Muscle layer of duodenum (tissue), 2 donors: Measurements from ENCODE around the gene PI4K2B.
"Not testable (repeated sequence)": the region's sequence is repeated elsewhere in the genome, so short reads cannot be mapped to it uniquely, and the experiment has no call there.

Source experiments
- H3K27ac ChIP-seq: one replicate; pipeline ENCODE4 v1.7.0; 2013; ENCODE audit warnings: mild to moderate bottlenecking, low read length
- H3K27me3 ChIP-seq: one replicate; pipeline ENCODE4 v1.7.0; 2013; ENCODE audit warnings: low read depth, mild to moderate bottlenecking, control low read depth, low read length
- H3K36me3 ChIP-seq, 2 donors: one replicate each; pipeline ENCODE4 v1.7.0; 2013; ENCODE audit warnings: low read length in 2 of 2, control low read depth in 1 of 2, mild to moderate bottlenecking in 1 of 2; ENCODE audit not compliant: insufficient read depth in 2 of 2, control insufficient read depth in 1 of 2
- H3K4me1 ChIP-seq, 2 donors: one replicate each; pipeline ENCODE4 v1.7.0; 2013; ENCODE audit warnings: low read length in 2 of 2, mild to moderate bottlenecking in 2 of 2, control low read depth in 1 of 2, moderate library complexity in 1 of 2; ENCODE audit not compliant: insufficient read depth in 2 of 2, control insufficient read depth in 1 of 2
- H3K4me3 ChIP-seq, 2 donors: one replicate each; pipeline ENCODE4 v1.7.0; 2013; ENCODE audit warnings: low read length in 2 of 2, low read depth in 1 of 2, mild to moderate bottlenecking in 1 of 2
- H3K9me3 ChIP-seq, 2 donors: one replicate each; pipeline ENCODE4 v1.7.0; 2013; ENCODE audit warnings: low read length in 2 of 2, control low read depth in 1 of 2, mild to moderate bottlenecking in 1 of 2; ENCODE audit not compliant: control insufficient read depth in 1 of 2
- donor health status: healthy.

Gene PI4K2B

DNA sequence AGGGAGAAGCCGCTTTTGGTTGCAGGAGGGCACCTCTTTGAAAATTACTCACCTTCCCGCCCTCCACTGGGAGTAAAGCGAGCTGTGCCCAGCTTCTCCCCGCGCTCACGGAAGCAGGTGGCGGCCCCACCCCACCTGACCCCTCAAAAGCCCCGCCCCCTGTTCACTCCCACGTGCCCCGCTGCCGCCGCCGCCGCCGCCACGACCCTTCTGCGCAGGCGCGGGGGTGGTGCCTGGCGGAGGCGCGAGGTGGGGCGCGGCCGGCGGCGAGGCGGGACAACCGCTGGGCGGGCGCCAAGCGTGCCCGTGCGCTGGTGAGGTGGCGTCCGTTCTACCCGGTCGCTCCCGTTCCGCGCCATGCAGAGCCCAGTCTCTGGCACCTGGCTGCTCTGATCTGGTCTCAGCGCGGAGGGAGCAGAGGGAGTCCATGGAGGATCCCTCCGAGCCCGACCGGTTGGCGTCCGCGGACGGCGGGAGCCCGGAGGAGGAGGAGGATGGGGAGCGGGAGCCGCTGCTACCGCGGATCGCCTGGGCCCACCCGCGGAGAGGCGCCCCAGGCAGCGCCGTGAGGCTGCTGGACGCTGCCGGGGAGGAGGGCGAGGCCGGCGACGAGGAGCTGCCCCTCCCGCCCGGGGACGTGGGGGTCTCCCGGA lies at the start of gene PI4K2B:
Gene PI4K2B (plus strand): TSS at position 297 of the 653 bp plus-strand sequence. CDS start 131 bp downstream, at position 428.
- peak within 1 kb of the TSS; percentile 96 for H3K27ac ChIP-seq
- H3K36me3 ChIP-seq = no peaks in the 10 kb centered on the region
- peaks cover 0 to 4% of the 10 kb centered on the region in 2 donors for H3K9me3 ChIP-seq
- H3K4me1 ChIP-seq = peaks cover 0 to 7% of the 10 kb centered on the region in 2 donors
- no peaks in the 10 kb centered on the region for H3K27me3 ChIP-seq
- peak within 1 kb of the TSS; percentile 90 to 98 for H3K4me3 ChIP-seq

DNA sequence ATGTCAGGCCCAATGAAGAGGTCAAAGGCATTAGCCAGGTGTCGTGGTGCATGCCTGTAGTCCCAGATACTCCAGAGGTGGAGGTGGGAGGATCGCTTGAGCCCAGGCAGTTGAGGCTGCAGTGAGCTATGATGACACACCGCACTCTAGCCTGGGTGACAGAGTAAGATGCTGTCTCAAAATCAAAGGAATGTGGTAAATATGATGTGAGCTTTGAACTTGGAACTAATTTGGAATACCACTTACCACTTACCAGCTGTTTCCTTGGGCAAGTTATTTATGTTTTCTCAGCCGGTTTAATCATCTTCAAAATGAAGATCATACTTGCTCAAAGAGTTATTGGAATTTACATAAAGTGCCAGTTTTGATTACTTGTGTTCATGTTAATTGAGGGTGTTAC lies 49.8 kb upstream of the PI4K2B start:
- H3K4me1 ChIP-seq = no peaks in the 10 kb centered on the region
- no peaks in the 10 kb centered on the region for H3K27me3 ChIP-seq
- H3K36me3 ChIP-seq = no peaks in the 10 kb centered on the region
- no peak overlapping the region for H3K27ac ChIP-seq
- H3K9me3 ChIP-seq = no peaks in the 10 kb centered on the region
- H3K4me3 ChIP-seq = no peak overlapping the region

DNA sequence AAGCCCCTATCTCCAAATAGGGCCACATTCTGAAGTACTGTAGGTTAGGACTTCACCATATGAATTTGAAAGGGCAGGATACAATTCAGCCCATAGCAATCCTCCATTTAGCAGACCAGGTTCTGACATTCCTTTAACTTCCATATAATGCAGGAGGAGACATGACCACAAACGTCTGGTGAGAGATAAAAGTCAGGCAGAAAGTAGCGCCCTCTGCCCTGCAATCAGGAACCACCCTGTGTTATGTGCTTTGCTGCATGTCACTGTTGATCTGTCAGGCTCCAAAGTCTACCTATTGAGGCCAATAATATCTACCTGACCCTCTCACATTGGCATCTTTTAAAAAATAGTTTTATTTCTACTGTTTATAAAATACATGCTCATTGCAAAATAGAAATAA lies 43.4 kb upstream of the PI4K2B start:
- no peak overlapping the region for H3K4me3 ChIP-seq
- no peaks in the 10 kb centered on the region for H3K36me3 ChIP-seq
- H3K4me1 ChIP-seq = no peaks in the 10 kb centered on the region
- no peaks in the 10 kb centered on the region for H3K27me3 ChIP-seq
- H3K9me3 ChIP-seq = no peaks in the 10 kb centered on the region
- H3K27ac ChIP-seq = no peak overlapping the region

DNA sequence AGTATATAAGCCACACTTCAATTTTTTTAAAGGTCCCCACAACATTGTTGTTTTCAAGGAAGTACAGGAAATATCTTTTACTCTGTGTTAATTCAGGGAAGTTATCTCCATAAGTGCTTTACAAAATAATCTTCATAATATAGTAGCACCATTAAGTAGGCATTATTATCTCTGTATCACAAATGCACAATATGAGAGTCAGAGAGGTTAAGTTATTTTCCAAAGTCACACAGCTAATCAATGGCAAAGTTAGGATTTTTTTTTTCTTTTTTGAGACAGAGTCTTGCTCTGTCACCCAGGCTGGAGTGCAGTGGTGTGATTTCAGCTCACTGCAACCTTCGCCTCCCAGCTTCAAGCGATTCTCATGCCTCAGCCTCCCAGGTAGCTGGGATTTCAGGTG lies 35.1 kb upstream of the PI4K2B start:
- H3K9me3 ChIP-seq = no peaks in the 10 kb centered on the region
- no peaks in the 10 kb centered on the region for H3K27me3 ChIP-seq
- no peak overlapping the region for H3K27ac ChIP-seq
- peaks cover 4% of the 10 kb centered on the region in 2 donors for H3K36me3 ChIP-seq
- no peaks in the 10 kb centered on the region for H3K4me1 ChIP-seq
- H3K4me3 ChIP-seq = no peak overlapping the region

DNA sequence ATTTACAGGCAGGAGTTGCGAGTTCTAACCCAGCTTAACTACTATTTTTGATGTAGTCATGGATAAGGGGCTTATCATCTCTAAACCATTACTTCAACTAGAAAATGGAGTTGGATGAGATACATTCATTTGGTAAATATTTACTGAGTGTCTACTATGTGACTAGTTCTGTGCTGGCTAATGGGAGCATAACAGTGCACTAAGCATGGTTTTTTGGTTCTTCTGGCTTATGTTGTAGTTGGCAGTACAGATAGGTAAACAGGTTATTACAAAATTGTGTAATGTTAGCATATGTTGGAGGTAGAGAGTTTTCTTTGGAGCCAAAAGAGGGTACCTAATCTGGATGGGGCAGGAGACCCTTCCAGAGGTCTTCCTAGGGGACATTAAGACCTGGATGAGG lies 25.8 kb upstream of the PI4K2B start:
- no peaks in the 10 kb centered on the region for H3K4me1 ChIP-seq
- no peak overlapping the region for H3K4me3 ChIP-seq
- H3K36me3 ChIP-seq = no peaks in the 10 kb centered on the region
- peaks cover 5 to 9% of the 10 kb centered on the region in 2 donors for H3K9me3 ChIP-seq
- no peak overlapping the region for H3K27ac ChIP-seq
- H3K27me3 ChIP-seq = no peaks in the 10 kb centered on the region

DNA sequence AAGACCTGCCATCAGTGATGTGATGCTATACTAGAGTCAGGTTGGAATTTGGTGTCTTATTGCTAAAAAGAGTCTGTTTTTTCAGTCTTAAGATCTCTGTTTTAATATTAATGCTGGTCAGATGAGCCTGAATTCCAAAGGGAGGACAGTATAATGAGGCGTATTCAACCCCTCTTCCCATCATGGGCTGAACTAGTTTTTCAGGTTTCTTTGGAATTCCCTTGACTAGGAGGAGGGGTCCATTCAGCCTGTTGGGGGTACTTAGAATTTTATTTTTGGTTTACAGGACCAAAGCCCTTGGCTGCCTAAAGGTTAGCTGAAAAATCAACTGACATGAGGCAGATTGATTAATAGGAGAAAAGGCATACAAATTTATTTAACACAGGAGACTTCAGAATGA lies 24.1 kb upstream of the PI4K2B start:
- Histone ChIP-seq H3K4me1 (no peaks in the 10 kb centered on the region), H3K36me3 (no peaks in the 10 kb centered on the region), H3K9me3 (peaks cover 6 to 10% of the 10 kb centered on the region in 2 donors), H3K27me3 (no peaks in the 10 kb centered on the region), H3K4me3 (no peak overlapping the region), H3K27ac (no peak overlapping the region)

DNA sequence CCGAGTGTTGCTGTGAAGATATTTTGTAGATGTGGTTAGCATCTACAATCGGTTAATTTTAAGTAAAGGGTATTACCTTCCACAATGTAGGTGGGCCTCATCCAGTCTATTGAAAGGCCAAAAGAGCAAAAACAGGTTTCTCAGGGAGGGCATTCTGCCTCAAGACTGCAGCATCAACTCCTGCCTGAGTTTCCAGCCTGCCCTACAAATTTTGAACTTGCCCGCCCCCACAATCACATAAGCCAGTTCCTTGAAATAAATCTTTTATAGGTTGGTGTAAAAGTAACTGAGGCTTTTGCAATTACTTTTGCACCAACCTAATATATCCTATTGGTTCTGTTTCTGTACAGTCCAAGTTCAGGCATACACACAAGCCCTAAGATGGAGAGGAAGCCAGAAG lies 22.1 kb upstream of the PI4K2B start:
- Histone ChIP-seq H3K4me3 (no peak overlapping the region), H3K27me3 (no peaks in the 10 kb centered on the region), H3K4me1 (no peaks in the 10 kb centered on the region), H3K27ac (no peak overlapping the region), H3K9me3 (peaks cover 6 to 10% of the 10 kb centered on the region in 2 donors), H3K36me3 (no peaks in the 10 kb centered on the region)

DNA sequence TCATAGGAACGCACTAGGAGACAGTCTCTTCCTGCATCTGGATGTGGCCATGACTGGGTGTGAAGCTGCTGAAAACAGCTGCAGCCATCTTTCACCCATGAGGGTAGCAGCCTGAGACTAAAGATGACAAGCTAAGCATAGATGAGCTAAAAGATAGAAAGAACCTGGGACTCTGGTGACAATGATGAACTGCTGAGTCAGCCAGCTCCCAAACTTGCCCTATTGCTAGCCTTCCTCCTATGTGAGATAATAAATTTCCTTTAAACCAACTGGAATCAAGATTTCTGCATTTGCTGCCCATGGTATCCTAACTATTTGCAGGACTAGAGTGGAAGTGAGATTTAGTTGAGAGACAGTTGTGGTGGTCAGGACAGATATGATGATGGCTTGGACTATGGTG lies 21.0 kb upstream of the PI4K2B start:
- no peak overlapping the region for H3K27ac ChIP-seq

DNA sequence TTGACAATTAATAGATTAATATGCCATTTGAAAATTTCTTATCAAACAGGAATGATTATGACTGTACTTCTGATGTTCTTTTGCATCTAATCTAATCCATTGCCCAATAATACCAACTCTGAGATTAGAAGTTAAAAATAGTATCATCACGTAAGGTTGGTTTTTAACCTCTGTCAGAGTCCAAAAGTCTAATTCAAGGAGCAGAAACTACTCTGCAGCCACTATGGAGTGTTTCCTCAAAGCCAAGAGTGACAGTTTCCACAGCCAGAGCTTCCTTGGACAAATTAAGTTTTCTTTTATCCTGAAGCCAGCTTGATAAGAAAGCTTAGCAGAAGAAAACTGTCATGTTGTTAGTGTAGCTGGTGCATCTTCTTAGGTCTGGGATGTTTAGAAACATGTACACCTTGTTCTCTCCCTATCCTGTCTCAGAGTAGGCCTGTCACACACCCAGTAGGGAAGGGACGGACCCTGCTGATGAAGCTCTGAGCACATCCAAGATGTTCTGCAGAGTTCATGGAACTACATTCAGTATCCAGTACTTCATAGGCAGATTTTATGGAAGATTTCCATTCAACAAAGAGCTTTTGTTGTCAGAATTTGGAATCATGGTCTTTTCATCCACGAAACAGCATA lies 20.4 kb upstream of the PI4K2B start:
- Histone ChIP-seq H3K9me3 (peaks cover 6 to 10% of the 10 kb centered on the region in 2 donors), H3K27ac (no peak overlapping the region), H3K27me3 (no peaks in the 10 kb centered on the region), H3K4me1 (no peaks in the 10 kb centered on the region), H3K4me3 (no peak overlapping the region), H3K36me3 (no peaks in the 10 kb centered on the region)

More for the DNA sequence above, 21.0 kb upstream of the PI4K2B start:
- Histone ChIP-seq H3K27me3 (no peaks in the 10 kb centered on the region), H3K4me1 (no peaks in the 10 kb centered on the region), H3K9me3 (peaks cover 6 to 10% of the 10 kb centered on the region in 2 donors), H3K4me3 (peak overlapping the region in 1 of 2 donors; percentile 21), H3K36me3 (no peaks in the 10 kb centered on the region)

DNA sequence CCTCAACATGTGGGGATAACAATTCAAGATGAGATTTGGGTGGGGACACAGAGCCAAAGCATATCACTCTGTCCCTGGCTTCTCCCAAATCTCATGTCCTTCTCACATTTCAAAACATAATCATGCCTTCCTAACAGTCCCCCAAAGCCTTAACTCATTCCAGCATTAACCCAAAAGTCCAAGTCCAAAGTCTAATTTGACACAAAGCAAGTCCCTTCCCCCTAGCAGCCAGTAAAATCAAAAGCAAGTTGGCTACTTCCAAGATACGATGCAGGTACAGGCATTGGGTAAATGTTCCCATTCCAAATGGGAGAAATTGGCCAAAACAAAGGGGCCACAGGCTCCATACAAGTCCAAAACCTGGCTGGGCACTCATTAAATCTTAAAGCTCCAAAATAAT lies 19.1 kb upstream of the PI4K2B start:
- not testable (repeated sequence) for H3K36me3 ChIP-seq, H3K27me3 ChIP-seq, H3K27ac ChIP-seq, H3K4me1 ChIP-seq, H3K4me3 ChIP-seq
- H3K9me3 ChIP-seq = peaks cover 6 to 10% of the 10 kb centered on the region in 2 donors

DNA sequence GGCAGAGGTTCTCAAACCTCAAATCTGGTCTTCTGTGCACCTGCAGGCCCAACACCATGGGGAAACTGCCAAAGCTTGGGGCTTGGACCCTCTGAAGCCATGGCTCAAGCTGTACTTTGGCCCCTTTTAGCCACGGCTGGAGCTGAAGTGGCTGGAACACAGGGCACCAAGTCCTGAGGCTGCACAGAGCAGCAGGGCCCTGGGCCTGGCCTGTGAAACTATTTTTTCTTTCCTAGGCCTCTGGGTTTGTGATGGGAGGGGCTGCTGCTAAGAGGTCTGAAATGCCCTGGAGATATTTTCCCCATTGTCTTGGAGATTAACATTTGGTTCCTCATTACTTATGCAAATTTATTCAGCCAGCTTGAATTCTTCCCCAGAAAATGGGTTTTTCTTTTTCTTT lies 18.3 kb upstream of the PI4K2B start:
- Histone ChIP-seq H3K4me3 (no peak overlapping the region), H3K4me1 (no peaks in the 10 kb centered on the region), H3K9me3 (peaks cover 6 to 10% of the 10 kb centered on the region in 2 donors), H3K27me3 (no peaks in the 10 kb centered on the region), H3K27ac (no peak overlapping the region), H3K36me3 (no peaks in the 10 kb centered on the region)

DNA sequence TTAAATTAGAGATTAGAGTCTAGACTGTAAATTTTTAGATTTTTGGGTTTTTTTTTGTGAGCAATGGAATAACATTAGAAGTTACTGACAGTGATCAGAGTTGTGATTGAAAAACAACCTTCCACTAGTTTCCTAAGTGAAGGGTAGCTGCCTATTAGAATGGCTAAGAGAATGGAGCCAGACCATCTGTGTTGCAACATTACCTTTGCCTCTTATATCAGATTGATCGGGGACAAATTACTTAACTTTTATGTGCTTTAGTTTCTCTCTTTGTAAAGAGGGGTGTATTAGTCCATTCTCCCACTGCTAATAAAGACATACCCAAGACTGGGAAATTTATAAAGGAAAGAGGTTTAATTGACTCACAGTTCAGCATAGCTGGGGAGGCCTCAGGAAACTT lies 12.5 kb upstream of the PI4K2B start:
- Histone ChIP-seq H3K27me3 (no peaks in the 10 kb centered on the region), H3K4me1 (no peaks in the 10 kb centered on the region), H3K4me3 (no peak overlapping the region), H3K27ac (no peak overlapping the region), H3K9me3 (peaks cover 20 to 30% of the 10 kb centered on the region in 2 donors), H3K36me3 (no peaks in the 10 kb centered on the region)
